HG02852 (cell line): ENCODE data around the gene HECW1.
"Not testable (repeated sequence)": the region's sequence is repeated elsewhere in the genome, so short reads cannot be mapped to it uniquely, and the experiment has no call there.

Experiments
- ATAC-seq: cut with Tn5 transposase; IDR thresholded peaks from one replicate; pipeline ENCODE4 v1.9.1; 2021; ENCODE audit warnings: mild to moderate bottlenecking, moderate library complexity; ENCODE audit not compliant: unreplicated experiment

The HECW1 gene

DNA sequence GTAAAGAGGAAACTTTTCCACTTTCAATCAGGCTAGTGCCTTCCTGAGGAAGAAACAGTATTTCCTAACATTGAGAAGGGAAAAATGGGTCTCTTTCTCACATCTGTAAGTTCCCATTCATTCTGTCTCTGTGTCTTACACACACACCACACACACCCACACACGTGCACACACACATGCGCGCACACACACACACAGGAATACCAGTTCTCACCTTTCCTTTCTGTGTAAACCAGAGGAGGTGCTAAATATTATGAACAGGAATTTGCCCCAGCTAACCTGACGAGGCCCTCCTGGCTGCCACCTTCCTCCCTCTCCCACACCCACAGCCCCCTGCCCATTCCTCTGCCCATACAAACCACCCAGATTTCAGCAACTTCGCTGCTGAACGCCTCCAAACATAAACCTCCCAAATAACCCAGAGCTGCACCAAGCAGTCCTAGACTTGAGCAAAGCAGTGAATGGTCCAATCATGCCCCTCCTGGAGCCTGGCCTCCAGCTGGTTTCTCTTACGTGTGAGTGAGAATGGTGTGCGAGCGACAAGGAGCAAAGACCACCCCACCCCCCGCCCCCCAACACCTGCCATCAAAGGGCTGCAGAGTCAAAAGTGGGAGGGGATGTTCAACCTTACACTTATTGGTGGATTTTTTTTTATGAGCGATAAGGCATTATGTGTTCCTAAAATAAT, 190.5 kb downstream of the HECW1 start:
- ATAC-seq: no peak

DNA sequence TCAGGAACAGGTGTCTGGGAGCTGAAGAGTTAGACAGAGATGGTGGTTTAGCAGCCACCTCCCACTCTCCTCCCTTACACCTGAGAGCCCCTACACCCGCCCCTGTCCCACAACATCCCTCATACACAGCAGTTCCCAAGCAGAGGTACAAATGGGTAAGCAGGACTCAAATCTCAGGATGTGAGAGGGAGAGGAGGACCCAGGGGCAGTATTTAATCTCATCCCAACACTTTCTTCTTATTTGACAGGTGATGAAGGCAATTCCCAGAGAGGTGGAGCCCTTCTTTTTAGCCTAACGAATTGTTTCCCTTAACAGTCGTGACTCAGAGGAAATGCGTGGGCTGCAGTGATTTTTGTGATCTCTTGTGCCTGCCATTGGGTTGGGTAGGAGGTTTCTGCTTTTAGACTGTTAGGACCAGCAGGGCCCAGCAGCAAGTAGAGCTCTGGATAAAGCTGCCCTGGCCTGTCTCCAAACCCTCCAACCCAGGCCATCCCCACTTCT, 191.3 kb downstream of the HECW1 start:
- no peak for ATAC-seq

DNA sequence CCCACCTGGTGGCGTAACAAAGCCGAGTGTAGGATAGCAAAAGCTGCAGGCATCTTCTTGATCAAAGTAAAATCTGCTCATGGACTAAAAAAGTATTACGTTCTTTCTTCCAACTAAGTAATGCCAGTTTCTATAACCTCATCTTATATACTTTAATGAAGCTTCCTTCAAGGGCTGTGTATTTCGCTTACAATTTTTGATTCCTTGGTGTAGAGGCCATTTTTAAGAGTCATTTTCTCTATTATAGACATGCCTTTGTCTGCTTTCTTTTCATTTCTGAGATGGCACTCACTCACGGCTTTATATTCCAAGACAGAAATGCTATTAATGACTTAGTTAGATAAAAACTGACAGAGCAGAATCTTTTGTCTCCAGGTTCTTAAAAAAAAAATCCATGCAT, 194.0 kb downstream of the HECW1 start:
- ATAC-seq: no peak

DNA sequence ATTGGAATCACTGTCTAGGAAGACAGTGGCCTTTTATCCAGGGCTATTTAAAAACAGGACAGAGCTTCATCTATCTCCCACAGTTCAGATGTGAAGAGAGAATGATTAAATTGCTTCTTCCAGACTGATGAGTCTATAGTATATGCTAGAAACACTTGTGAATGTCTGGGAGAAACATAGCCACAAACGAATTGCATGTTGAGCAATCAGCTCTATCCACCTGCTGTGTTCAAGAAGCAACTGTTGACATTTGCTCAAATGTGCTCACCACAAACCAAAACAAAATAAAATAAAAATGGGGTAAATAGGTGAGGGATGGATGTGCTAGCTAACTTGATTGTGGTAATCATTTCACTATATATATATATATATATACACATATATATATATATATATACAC, 195.1 kb downstream of the HECW1 start:
- ATAC-seq: no peak

DNA sequence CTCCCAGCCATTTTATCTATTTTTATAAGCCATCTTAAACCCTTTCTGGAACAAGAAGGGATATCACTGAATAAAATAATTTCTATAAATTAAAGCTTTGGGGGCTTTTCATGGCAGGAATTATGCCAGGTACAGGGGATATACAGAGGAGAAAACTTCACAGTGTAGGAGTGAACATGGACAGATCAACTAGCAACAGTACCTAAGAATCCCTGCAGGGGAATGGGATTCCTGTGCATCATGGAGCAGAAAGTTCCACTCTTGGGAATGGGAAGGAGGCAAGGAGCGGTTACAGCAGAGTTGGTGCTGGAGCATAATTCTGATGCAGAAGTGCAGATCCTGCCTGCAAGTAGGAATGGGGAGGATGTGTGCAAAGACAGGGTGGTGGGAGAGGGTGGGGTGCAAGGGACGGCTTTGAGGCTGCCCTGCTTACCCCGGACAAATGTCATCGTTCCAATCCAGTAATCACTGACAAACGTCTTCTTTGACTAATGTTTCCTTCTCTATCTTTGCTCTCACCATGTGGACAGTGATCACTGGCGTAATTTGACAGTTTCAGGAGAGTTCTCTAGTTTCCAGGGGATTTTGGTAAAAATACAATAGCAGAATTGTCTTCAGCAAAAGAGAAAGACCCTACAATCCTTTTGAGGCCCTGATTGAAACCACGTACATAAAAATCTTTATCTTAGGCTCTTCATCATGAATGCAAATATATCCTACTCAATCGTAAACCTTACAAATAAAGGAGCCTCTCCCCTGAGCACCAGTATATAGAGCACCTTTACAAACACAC, 196.7 kb downstream of the HECW1 start:
- no peak for ATAC-seq

DNA sequence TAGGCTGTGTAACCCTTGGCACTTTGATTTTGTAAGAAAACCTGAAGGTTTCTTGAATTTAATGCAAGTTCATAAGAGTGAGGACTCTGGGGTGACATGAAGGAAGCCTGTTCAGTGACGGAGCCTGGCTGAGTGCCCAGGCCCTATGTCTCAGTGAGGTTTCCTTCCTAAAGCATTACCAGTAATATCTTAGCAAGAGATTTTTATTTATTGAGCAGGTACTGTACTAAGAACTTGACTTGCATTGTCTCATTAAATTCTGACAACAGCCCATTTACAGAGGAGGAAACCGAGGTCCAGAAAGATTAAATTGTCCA, 197.2 kb downstream of the HECW1 start:
- ATAC-seq: no peak

DNA sequence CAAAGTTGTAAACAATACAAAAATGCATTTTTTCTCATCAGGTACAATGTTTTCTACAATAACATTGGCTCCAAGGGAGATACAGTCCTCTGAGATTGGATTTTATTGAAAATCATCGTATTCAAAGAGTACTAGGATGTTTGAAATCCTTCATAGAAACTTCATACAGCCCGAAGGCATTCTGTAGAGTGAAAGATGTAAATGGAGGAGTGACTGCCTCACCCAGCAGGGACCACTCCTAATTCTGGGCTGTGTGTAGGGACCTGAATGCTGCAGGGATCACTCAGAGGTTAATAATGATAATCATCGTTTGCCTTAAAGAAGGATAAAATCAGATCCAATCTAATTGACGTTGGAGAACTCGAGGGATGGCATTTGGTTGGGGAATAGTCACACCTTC, 198.6 kb downstream of the HECW1 start:
- ATAC-seq: no peak

DNA sequence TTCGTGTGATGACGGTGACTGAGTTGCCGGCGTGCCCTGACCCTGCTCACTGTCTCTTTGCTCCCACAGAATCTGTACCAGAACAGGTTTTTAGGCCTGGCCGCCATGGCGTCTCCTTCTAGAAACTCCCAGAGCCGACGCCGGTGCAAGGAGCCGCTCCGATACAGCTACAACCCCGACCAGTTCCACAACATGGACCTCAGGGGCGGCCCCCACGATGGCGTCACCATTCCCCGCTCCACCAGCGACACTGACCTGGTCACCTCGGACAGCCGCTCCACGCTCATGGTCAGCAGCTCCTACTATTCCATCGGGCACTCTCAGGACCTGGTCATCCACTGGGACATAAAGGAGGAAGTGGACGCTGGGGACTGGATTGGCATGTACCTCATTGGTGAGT, 199.2 kb downstream of the HECW1 start:
- ATAC-seq: no peak

DNA sequence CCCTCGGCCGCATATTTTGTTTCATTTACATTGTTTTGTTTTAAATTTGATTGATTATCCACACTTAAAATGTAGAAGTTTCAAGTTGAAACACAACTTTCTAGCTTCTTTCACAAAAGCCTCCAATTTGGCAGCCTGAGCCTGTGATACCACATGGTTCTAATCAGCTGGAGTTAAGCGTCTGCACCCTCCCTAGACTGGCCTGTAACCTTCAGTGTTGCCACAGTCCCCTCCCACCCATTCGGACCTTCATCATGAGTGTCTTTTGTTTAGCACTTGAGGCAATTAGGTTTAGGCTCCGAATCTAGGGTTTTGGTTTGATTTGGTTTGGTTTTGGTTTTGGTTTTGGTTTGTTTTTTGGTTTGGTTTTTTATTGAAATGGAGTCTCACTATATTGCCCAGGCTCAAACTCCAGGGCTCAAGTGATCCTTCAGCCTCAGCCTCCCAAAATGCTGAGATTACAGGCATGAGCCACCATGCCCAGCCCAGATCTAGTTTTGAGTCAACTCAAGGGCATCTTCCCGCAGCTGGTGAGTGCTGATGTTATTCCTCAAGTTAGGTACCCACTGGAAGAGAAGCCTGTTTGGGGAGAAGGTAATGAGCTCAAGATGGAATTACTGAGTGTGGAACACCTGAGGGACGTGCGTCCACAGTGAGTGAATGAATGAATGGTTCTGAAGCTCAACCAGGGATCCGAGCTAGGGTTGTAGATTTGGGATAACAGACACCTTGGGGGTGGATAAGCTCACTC, 201.4 kb downstream of the HECW1 start:
- no peak for ATAC-seq

DNA sequence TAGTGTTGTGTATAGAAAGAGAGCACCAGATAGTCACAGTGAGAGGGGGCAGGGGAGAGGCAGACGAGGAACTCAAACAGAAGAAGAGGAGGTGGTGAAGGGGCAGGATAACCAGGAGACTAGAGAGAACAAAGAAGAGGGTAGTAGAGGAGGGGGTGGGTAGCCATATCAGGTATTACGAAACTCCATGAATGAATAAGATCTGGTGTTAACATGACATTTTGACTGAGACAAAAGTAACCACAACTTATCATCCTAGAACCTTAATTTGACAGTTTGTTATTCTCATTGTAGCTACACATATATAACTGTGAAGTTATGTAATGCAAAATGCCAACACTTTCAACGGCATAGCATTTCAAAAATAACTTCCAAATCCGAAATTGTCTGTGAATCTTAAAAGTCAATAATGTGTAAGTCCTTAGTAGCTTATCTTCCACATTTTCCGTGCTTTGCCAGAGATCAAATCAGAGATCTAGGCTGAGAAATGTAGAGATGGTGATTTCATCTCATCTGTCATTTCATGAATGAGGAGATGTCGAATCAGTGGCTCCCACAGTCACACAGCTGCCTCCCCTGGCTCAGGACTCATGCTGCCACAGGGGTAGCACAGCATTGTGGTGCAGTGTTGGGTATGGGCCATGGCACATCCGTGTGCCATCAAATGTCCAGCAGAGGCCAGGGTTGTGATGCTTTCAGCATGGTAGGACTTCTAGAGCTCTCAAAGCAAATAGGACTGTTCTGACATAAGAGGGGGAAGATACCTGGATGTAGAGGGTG, 202.1 kb downstream of the HECW1 start:
- ATAC-seq: peak; percentile 61

DNA sequence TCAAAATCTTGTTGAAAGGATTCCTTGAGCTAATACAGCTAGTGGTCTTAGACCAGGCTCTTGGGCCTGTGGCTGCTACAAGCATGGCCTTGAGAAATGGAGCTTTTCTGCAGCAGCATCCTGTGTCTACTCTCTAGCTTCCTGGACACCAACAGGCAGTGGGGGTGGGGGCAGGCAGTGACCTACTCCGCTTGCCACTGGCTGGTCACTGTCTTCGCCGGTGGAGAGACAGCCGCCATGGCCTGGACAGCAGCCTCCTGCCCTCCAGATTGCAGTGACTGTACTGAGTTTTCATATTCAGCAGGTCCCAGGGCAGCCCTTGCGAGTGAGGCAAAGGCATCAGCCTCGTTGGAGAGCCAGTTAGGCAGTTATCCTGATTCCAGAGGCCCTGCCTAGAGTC, 204.6 kb downstream of the HECW1 start:
- ATAC-seq: no peak

DNA sequence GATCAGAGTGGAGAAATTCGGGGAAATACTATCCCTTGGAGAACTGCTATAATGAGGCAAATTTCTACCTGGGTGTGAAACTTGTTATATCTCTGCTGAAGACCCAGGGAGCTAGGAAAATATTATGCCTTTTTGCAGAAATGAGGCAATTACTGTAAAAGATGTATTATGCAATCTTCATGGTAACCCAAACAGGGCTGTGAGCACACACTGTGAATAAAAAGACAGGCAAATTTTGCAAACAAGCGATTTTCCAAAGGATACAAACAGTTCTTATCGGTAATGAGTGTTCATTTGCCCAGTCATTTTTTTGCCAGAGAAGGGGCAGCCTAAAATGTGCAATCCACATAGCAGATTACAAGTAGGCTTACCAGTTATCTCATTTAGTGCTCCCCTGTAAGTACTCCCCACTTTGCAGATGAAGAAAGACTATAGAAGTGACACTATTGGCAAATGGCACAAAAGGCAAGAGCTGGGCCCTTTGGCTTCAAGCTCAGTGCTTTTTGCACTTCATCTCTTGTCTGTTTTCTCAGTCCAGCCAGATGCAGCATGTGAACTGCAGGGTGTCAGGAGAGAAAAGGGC, 205.8 kb downstream of the HECW1 start:
- ATAC-seq: no peak

DNA sequence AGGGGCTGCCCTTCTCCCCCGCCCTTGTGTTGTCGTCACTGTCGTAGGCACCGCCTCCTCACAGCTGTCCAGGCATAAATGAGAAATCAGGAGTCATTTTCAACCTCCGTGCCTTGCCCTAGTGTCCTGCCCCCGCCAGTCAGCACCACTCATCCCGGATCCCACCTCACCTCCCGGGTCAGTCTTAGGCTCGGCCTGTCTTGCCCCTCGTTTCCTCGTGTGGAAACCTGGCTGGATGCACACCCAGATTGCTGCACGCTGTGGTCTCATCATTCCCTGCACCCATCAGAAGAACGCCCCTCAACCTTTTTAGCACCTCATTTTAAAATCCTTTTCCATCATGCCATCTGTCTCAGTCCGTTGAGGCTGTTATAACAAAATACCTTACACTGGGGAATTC, 213.1 kb downstream of the HECW1 start:
- no peak for ATAC-seq

DNA sequence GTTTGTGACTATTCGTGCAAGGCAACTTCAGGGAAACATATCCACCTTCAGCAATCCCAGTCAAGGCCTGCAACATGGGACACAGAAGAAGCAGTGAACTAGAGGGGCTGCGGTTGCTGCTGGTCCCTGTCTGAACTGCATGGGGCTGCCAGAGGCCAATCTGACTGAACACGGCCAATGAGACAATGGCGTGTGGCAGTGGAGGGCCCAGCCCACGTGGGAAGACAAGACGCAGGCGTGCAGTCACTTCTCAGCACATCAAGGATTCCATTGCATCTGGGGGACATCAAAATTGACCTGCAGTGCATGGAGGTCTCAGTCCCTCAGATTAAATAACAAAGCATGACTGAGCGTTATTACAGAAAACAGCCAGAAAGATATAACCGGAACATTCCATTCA, 215.9 kb downstream of the HECW1 start:
- no peak for ATAC-seq

DNA sequence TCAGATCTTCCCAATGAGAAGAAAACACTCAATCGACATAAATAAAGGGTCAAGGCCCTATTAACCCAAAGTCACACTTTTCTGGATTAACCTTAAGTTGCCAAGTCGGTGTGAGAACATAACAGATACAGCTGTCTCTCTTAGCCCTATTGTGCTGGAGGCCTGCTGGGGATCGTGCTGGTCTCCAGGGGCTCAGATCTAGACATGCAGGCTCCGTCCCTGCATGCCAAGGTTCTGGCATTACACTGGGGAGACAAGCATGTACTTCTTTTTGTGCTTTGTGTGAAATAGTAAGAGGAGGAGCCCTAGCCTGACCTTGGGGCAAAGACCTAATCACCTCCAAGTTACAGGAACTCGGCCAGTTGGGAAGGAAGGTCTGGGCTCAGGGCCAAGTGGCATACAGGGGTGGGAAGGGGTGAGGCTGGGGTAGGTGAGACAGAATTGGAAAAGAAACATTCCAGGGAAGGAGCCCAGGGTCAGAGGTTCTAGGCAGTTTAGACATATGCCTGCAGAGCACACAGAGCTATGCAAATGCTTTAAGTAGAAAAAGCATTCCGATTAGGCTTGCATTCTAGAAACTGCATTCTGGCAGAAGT, 216.4 kb downstream of the HECW1 start:
- no peak for ATAC-seq

DNA sequence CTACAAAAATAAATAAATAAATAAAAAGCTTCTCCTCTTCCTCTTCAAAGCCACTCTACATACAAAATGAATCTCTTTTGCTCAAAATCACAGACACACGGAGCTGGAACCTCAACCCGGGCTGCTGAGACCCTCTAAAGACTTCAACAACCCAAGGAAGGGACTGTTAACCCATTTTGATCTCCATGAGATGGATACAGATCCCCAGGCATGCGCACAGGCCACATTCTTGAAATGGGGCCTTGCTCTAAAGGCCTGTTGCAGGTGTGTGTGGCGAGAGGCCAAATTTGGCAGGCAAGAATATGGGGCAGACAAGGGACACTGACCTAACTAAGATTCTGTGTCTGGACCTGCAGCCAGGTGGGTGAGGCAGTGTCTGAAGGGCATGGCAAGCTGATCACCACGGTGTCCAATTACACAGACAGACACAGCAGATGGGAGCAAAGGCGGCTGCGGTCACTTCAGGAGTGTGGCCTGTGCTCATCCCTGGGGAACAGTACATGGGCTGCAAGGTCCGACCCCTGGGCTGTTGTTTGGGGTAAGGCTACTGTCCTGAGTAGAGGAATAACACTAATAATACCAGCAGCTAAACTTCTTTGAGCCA, 219.8 kb downstream of the HECW1 start:
- no peak for ATAC-seq

DNA sequence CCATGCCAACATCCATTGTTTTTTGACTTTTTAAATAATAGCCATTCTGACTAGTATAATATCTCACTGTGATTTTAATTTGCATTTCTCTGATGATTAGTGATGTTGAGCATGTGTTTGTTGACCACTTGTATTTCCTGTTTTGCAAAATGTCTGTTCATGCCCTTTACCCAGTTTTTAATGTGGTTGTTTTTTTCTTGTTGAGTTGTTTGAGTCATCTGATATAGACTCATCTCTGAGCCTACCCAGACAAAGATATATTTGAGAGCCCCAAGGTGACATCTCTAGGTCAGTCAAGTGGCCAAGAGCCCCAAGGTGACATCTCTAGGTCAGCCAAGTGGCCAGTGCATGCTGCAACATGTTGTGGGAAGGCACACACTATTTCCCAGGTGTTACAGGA, 224.7 kb downstream of the HECW1 start:
- no peak for ATAC-seq

DNA sequence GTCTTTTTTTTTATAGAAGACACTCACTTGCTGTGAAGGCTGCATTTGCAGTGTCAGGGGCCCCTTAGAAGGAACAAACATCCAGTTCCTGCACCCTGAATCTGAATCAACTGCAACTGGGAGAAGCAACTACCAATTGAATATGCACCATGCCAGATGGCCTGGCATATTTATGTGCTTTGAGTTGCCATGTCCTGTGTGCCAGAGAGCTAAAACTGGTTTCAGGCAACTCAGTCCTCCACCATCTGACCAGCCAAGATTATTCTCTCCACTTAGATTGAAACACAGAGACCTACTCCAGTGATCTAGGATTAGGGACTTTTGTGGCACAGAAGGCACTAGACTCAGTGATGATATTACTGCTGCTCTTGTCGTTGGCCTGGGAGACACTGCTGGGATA, 225.4 kb downstream of the HECW1 start:
- ATAC-seq: no peak

DNA sequence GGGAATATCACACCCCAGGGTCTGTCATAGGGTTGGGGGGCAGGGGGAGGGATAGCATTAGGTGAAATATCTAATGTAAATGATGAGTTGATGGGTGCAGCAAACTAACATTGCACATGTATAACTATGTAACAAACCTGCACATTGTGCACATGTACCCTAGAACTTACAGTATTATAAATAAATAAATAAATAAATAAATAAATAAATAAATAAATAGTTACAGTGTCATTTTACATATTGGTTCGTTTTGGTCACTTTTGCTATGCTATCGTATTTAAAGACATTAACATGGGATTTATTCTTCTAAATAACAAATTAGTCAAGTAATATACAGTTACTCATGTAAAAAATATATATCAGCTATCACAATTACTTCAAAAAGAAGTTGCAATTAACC, 228.7 kb downstream of the HECW1 start:
- ATAC-seq: no peak

DNA sequence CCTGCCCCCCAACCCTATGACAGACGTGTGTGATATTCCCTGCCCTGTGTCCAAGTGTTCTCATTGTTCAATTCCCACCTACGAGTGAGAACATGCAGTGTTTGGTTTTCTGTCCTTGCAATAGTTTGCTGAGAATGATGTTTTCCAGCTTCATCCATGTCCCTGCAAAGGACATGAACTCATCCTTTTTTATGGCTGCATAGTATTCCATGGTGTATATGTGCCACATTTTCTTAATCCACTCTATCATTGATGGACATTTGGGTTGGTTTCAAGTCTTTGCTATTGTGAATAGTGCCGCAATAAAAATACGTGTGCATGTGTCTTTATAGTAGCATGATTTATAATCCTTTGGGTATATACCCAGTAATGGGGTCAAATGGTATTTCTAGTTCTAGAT, 231.0 kb downstream of the HECW1 start:
- ATAC-seq: not testable (repeated sequence)
